Measurements from ENCODE around the gene LGI1.

Gene LGI1

DNA sequence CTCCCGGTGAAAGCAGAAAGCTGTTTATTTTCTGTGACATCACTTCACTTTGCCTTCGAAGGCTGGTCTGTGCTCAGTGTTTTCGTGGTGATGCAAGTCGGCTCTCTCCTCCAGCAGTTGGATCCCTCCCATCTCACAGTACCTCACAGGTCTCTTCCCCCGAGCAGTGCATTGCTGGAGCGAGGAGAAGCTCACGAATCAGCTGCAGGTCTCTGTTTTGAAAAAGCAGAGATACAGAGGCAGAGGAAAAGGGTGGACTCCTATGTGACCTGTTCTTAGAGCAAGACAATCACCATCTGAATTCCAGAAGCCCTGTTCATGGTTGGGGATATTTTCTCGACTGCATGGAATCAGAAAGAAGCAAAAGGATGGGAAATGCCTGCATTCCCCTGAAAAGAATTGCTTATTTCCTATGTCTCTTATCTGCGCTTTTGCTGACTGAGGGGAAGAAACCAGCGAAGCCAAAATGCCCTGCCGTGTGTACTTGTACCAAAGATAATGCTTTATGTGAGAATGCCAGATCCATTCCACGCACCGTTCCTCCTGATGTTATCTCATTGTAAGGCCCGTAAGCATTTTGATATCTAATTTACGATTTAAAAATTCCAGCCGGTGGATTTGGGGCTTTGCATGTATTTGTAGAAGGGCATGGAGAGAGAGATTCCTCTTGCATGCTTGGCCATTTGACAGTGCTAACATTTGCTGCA lies at the start of gene LGI1:
Gene LGI1, plus strand, starts transcription at position 136 of the 707 bp plus-strand sequence. Its CDS starts 209 bp downstream, at position 345.
- no peak for DNase-seq

DNA sequence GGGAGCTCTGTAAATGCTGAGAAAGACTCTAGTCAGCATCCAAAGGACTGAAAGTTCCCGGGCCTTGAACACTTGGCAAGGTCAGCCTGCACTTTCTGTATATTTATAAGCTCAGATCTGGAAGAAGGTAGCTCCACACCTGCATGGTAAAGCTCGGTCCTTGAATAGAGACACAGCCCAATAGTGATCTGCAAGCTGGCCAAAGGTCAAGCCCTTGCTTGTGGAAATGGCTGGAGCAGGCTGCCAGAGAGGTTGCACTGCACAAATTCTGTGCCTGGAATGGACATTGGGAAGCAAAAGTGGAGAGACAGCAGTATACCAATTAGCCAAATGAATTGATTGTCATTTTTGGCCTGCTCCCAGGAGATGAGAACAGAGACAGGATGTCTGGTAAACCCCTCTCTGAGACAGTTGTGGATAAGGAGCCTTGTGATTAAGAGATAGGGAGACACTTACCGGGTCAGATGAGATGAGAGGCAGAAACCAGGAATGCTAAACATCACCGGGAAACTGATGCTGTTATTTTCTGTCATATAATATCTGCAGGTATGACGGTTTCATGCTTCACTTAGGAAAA lies 47.3 kb upstream of the LGI1 start:
- DNase-seq = no peak

DNA sequence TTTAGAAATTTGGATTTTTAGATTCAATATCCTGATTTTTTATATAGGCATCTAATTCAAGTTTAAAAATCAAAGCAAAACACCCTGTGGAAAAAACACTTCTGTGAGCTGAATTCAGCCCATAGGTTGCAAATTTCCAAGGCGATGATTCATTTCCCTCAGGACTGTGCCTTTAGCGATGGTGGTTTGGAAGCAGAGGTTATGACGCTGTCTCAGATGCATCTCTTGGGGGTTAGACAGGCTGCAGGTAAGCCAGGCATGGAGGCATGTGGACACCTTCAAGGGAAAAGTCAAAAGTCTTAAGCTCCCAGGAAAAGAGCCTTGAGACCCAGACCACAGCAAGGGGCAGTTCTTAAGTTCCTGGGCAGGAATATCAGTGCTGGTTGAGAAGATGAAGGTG lies 45.8 kb upstream of the LGI1 start:
- DNase-seq = no peak

DNA sequence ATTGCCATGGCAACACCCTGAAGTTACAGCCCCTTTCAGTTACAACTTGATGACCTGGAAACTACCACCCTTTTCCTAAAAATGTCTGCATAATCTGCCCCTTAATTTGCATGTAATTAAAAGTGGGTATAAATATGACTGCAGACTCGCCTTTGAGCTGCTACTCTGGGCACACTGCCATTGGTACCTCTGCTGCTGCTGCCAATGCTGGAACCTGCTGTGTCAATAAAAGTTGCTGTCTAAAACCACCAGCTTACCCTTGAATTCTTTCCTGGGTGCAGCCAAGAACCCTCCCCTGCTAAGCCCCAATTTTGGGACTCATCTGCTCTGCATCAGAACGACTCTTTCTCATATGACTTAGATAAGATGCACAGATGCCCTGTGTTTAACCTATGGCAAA lies 45.1 kb upstream of the LGI1 start:
- DNase-seq = no peak

DNA sequence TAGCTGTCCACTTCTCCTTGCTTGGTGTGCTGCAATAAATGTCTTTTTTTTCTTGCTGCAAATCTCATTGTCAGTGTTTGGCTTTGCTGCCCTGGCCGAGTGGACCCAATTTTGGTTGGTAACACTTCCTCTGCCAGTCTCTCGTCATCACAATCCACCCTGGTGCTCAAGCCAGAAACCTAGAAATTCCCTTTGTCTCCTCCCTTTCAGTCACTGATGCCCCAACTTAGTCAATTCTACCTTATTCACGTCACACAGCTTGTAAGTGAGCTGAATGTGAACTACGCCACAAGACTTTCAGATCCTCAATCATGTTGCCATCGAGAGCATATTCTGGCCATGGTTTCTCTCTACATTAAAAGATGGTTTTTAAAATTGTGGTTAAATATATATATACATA lies 42.4 kb upstream of the LGI1 start:
- no peak for DNase-seq

DNA sequence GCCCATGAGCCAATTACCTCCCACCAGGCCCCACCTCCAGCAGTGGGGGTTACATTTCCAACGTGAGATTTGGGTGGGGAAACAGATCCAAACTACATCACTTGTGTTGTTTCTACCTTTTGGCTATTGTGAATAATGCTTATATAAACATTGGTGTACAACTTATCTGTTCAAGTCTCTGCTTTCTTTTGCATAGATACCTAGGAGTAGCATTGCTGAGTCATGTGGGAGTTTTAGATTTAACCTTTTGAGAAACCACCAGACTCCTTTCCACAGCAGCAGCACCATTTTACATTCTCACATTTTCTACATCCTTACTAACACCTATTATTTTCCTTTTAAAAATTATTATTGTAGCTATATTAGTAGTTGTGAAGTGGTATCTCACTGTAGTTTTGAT lies 41.0 kb upstream of the LGI1 start:
- DNase-seq = no peak

DNA sequence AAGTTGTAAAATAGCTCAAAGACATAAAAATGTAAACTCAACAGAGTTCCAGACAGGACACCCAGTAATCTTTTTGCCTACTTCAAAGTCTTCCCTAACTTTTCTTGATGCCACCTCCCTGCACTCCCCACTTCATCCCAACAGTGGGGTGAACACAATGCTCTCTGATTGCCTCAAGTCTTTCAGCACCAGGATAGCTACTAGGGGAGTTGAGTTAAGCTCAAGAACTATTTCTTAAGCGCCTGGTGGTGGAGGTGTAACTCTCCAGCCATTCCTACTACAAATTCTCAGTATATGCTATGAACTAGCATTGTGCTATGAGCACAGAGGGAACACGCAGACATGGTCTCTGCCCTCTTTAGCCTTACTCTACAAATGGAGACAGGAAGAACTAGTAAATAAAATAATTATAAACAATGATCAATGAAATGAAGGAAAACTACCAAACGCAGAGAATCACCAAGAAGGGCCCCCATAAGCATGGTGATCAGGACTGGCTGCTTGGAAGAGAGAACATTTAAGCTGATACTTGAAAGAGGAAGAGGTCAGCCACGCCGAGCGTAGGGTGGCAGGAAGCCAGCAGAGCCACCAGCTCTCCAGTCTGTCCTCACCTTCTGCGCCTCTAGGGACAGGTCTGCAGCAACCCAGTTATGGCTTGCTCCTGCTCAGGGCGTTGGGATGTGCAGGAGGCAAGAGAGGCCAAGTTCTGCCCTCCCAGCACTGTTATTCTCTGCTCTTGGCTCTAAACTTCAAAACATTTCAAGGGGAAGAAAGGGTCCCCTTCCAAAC lies 38.6 kb upstream of the LGI1 start:
- DNase-seq = no peak

DNA sequence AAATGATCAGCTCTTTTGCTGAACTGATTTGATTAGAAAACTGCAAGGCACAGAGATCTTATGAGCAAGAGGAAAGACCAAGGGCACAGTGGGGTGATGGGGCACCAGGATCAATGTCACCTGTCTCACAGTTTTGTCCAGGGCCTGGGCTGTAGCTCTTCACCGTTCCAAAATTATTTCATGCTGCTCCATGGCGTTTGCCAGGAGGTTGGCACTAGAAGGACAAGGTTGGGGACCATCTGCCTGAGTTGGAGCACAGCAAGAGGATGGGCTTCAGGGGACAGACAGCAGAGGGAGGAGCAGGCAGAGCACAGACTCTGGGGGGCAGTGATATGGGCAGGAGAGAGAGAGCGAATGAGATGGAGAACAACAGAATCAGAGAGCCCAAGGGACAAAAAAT lies 37.8 kb upstream of the LGI1 start:
- no peak for DNase-seq

DNA sequence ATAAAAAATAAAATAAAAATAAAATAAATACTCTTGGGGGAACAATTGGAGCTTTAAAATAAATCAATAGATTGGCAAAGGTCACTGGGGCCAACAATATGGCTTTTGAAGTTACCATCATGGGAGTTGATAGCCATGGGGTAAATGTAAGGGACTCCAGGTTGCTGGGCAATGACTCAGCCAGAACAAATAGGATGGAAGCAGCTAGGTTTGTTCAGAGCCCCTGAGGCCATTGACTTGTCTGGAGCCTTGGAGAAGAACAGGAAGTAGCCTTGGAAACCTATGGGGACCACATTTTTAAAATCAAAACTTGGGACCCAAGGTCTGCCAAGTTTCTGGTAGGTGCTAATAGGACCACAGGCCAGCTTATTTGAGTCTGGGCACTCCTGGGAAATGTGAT lies 35.2 kb upstream of the LGI1 start:
- DNase-seq = no peak

DNA sequence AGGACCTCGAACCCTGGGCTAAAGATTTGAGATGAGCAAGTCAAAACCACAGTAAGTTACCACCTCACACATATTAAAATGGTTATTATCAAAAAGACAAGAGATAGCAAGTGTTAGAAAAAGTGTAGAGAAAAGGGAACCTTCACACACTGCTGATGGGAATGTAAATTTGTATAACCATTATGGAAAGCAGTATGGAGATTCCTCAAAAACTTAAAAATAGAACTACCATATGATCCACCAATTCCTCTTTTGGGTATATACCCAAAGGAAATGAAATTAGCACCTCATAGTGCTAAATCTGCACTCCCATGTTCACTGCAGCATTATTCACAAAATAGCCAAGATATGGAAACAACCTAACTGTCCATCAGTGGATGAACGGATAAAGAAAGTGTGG lies 34.6 kb upstream of the LGI1 start:
- no peak for DNase-seq

DNA sequence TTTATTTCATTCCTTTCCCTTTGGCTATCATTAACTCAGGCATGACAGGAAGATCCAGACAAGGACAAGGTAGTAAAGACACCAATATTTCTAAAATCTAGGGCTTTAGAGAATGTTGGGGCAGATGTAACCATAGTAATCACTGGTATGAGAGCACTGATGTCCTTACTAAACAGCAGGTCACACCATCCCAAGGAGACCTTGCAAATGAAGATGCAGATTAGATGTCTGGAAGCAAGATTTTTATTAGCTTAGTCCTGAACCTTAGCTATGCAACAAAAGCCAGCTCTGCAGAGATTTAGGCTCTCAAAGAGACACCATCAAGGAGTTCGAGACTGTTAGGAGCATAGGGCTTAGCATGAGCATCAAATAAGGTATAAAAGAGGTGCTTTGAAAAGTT lies 31.7 kb upstream of the LGI1 start:
- no peak for DNase-seq

DNA sequence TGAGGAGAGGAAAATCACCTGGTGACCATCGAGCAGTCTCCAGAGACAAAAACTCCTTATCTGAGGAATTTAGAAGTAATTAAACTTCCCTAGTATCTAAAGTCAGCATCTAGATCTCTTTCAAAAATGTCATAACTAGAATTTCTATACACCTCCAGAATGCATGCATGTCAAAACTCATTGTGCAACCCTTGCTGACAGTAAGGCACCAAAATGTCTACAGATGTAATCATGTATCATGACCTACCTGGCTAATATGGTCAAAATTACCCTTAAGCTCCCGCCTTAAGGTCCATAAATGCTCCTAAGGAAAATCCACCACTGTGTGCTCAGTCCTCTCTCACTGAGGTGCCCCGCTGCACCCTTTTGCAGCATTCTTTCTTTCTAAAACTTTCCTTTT lies 16.4 kb upstream of the LGI1 start:
- DNase-seq = no peak

DNA sequence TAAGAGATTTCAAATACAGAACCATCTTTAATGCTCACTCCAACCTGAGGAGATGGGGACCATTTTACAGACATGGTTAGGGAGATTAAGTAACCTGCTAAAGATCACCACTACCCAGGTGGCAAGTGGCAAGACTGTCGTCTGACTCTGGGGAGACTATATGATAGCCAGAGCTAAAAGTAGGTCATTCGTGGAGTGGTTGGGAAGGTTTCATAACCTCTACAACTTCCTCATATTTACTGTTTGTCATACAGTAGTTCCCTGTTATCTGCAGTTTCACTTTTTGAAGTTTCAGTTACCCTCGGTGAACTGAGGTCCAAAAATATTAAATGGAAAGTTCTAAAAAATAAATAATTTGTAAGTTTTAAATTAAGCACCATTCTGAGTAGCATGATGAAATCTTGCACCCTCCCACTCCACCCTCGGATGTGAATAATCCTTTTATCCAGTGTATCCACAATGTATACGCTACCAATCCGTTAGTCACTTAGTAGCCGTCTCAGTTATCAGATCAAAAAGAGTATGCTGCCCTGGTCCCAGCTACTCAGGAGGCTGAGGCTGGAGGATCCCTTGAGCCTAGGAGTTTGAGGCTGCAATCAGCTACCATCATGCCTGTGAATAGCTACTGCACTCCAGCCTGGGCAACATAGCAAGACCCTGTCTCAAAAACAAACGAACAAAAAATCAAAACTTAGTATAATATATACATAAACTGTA lies 14.9 kb upstream of the LGI1 start:
- no peak for DNase-seq

DNA sequence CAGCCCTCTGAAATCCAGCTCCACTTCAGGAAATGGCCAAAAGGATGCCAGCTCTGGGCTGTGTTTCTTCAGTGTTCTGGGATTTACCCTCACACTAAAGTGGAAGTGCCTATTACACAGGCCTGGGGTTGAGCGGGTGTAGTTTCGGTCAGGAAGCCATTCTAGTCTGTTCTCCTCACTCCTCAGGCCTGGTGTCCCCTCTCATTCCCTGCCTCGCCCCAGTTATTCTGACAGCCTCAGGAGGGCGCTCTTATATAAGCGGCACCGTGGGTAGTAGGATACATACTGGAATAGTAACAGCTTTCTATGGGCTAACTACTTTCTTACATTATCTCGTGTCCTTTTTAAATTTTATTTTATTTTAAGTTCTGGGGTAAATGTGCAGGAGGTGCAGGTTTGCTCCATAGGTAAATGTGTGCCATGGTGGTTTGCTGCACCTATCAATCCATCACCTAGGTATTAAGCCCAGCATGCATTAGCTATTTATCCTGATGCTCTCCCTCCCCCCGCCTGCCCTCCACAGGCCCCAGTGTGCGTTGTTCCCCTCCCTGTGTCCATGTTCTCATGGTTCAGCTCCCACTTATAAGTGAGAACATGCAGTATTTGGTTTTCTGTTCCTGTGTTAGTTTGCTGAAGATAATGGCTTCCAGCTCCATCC lies 12.2 kb upstream of the LGI1 start:
- DNase-seq = no peak

DNA sequence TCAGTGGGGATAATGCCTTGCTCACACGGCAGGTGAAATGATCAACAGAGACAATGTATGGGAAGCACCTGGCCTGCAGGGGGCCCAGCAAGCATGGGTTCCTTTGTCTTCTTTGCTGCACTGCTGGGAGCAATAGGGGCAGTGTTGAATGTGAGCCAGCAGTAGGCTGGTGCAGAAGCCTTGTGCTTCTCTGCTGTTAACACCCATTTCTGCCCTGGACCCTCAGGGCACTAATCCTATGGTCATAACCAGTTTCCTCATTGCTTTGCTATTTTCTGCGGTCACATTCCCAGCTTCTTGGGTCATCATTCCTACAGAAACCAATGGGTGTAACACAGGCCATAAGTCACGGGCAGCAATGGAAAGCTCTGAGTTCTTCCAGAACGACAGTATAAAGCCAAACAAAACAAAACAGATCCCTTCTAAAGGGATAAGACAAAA lies 10.9 kb upstream of the LGI1 start:
- no peak for DNase-seq

DNA sequence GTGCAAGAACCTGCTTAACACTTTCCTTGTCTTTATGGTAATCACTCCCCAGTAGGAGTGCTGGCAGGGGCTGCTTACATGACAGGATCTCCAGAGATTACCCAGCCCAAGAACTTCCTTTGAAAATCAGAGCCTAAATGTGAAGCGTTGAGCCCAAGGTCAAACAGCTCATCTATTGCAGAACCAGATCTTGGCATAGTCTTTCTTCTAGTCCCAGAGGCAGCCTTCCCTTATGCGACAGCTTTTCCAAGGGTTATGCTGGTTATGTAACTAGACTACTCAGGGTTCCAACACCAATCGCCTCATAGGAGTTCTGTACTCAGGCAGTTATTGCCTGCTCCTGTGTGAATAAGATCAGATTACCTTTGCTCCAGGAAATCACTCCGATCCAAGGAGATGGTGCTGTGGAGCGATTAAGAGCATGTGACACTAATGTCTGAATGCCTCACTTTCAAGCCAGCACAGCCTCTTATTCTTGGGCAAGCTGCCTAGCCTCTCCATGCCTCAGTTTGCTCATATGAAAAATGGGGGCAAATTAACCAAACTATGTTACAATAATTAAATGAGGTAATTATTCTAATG lies 8.4 kb upstream of the LGI1 start:
- no peak for DNase-seq

DNA sequence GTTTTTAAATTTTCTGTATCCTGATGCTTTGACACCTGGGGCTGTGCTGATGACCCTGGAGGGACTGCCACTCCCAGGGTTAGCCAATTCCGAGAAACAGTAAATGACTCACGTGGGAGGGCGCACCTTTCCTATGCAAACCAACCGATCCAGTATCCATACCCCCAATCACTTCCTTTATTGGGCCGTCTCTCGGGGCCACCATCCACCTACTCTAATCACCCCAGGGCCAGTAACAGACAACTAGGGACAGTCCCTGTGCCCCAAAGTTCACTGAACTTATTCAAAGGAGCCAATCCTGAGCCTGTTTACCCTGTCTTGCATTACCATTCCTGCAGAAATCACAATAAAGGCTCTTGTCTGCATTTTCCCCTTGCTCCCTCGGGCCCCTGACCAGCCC lies 6.6 kb upstream of the LGI1 start:
- DNase-seq = no peak

DNA sequence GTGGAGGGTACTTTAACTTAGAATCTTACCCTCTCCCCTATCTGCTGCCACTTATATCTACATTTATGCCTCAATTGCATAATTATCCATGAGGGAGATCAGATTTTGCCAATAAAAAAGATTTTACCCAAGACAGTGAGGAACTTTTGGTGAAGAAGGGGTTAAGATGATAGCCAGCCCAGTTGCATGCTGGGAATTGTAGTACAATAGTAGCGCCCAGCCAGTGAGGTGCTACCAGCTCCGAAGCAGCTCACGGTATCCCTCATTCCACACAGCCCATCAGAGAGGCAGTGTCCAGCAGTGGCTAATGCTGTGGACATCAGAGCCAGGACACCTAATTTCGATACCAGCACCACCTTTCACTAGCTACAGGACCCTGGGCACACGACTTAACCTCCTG lies 5.9 kb upstream of the LGI1 start:
- DNase-seq = no peak

DNA sequence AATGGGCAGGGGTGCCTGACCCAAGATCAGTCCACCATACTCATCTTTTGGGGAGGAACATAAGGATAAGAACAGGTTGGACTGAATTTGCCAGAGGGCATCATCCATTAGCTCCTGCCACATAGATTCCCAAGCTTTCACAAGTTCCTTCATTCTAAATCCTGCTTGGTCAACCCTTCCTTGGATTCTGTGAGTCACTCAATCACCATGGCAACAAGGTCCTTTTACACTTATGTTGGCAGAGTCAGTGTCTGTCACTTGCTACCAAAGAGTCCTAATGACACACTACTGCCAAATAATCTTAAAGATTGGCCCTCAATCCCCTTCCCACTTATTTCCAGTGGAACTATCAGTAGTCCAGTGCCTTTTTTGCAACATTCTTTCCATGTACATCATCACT lies 5.0 kb upstream of the LGI1 start:
- DNase-seq = no peak

DNA sequence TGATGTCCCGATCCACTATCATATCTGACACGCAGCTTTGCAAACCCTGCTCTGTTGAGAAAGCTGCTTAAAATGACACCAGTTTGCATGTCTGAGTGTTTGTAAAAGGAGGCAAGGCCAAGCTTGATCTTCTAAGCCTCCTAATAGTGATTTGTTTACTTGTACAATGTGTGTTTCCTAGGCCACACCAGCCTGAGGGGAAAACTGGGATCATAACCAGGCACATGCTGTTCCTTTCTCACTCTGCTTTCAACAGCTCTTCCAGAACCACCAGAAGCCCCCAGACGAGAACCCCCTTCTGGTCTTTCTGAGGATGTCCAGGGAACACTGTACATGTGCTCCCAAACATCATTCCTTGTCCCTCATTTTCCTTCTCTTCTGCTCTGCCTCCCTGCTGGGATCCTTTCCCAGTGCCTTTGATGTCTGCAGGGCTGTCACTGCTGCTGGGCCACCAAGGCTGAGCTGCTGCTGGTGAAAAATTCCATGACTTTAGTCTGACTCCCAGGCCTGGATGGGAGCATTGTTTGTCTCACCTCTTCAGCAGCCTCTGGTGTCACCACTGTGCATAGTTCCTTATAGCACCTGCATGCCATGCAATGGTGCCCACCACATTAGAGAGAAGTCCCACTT lies 4.0 kb upstream of the LGI1 start:
- DNase-seq = no peak

DNA sequence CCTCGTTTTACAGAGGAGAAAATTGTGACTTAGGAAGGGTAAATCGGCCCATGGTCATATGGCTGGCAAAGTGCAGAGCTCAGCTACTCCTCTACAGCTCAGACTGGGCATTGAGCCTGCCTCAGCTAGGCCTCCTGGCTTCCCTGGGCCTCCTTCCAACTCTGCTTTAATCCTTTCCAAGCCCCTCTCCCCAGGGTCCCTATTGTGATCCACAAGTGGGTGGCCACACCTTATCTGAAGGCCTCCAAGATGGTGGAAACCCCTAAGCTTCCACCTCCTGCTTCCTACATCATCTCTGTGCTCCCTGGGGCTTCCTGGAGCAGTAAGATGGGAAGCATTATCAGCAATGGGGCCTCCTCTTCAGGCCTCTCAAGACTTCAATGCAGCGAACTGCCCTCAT lies 3.0 kb upstream of the LGI1 start:
- DNase-seq = no peak

DNA sequence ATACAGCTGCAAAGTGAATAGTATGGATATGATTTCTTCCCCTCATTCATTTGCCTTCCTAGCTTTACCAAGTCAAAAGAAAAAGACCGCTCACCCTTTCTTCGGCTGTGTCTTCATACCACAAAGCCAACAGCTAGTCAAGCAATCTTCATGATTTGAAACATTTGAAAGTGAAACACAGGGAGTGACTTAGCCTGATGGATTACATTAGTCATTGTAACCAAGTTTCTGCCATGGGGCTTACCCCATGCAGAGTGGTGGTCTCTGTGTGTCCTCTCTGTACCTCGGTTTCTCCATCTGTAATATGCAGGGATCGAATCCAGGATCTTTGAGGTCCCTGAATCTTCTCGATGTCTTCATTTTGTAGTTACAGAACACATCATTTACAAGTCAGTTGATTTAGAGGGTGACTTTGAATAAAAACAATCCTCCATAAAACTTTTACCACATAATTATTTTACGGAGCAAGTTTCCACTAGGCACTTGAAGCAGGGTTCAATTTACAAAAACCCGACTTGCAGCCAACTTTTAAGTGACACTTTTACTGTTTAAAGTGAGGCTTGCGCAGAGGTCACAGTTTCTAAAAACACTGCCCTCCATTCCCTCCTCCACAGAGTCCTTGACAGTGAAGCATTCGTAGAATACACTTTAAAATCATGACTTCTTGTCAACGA lies 2.2 kb upstream of the LGI1 start:
- DNase-seq = no peak
